Fibroblast of skin of back (primary cell): Measurements from ENCODE around the gene OPTC.
"Not testable (repeated sequence)": the region's sequence is repeated elsewhere in the genome, so short reads cannot be mapped to it uniquely, and the experiment has no call there.

ENCODE experiments used
- DNase-seq: peaks from one replicate; pipeline ENCODE4 v3.0.0-alpha.2; 2013

Gene OPTC

GRCh38 chr1:203465146-203465798, 28.7 kb upstream of the OPTC start:
- DNase-seq, result no peak

- DNase-seq, result peak; percentile 39
Observed at GRCh38 chr1:203465948-203466347, 28.0 kb upstream of the OPTC start.

- not testable (repeated sequence) for DNase-seq
Observed at GRCh38 chr1:203466906-203467549, 26.9 kb upstream of the OPTC start.

- no peak for DNase-seq
Observed at GRCh38 chr1:203467550-203467921, 26.4 kb upstream of the OPTC start.

- no peak for DNase-seq
Observed at GRCh38 chr1:203468326-203468725, 25.6 kb upstream of the OPTC start.

GRCh38 chr1:203470240-203470639, 23.7 kb upstream of the OPTC start:
- no peak for DNase-seq

- no peak for DNase-seq
Observed at GRCh38 chr1:203471841-203472240, 22.1 kb upstream of the OPTC start.

- DNase-seq, result no peak
Observed at GRCh38 chr1:203473281-203473680, 20.7 kb upstream of the OPTC start.

- no peak for DNase-seq
Observed at GRCh38 chr1:203473781-203474305, 20.1 kb upstream of the OPTC start.

- DNase-seq, result peak; percentile 75
Observed at GRCh38 chr1:203475012-203475981, 18.7 kb upstream of the OPTC start, which contains the start of gene PRELP. Gene PRELP (plus strand): TSS chr1:203475806. CDS start chr1:203483185, 7,379 bp downstream.

- no peak for DNase-seq
Observed at GRCh38 chr1:203476216-203476814, 17.6 kb upstream of the OPTC start.

- DNase-seq, result no peak
Observed at GRCh38 chr1:203477748-203478147, 16.2 kb upstream of the OPTC start.

GRCh38 chr1:203478231-203478630, 15.7 kb upstream of the OPTC start:
- DNase-seq, result no peak

GRCh38 chr1:203478986-203479385, 15.0 kb upstream of the OPTC start:
- no peak for DNase-seq

- no peak for DNase-seq
Observed at GRCh38 chr1:203479646-203480045, 14.3 kb upstream of the OPTC start.

GRCh38 chr1:203480084-203480483, 13.9 kb upstream of the OPTC start:
- DNase-seq, result peak; percentile 56

GRCh38 chr1:203480525-203481084, 13.3 kb upstream of the OPTC start:
- peak; percentile 98 for DNase-seq

- no peak for DNase-seq
Observed at GRCh38 chr1:203481196-203481595, 12.8 kb upstream of the OPTC start.

- no peak for DNase-seq
Observed at GRCh38 chr1:203486618-203487370, 7.2 kb upstream of the OPTC start.

GRCh38 chr1:203488539-203488938, 5.4 kb upstream of the OPTC start:
- DNase-seq, result no peak

- DNase-seq, result no peak
Observed at GRCh38 chr1:203490607-203491006, 3.3 kb upstream of the OPTC start.
